ENCODE measurements around the gene KRT15. TPM values are rescaled to one million over a fixed set of nuclear protein-coding genes. Genes with fewer than 3 reads are reported as not detected.

Gene KRT15
- total and polyA plus RNA-seq, 9 of the 15 experiments (the other 6 are each of a cell fraction or from before 2014, with no cell fraction given), result 0.28 to 4.4 (median 0.56) TPM

GRCh38 chr17:41530062-41531048 is 11.7 kb upstream of the KRT15 start (continued):
- TF ChIP-seq ZC3H11A (IDR thresholded peaks at IDR 0.05; ENCODE audit: low read depth, low read length) (no peak), ZNF395 (CRISPR knock-in tag; IDR thresholded peaks at IDR 0.05) (no peak; the same call in 1 of the 2 replicates), DIDO1 (tag; IDR thresholded peaks at IDR 0.05; ENCODE audit: low read depth) (no peak), ZNF316 (IDR thresholded peaks at IDR 0.05) (0 out of 2 replicates have a peak, but pooled peaks have one; percentile 5), ZNF133 (CRISPR knock-in tag; IDR thresholded peaks at IDR 0.05) (0 out of 2 replicates have a peak, but pooled peaks have one; percentile 9), HMGXB4 (CRISPR knock-in tag; IDR thresholded peaks at IDR 0.05) (no peak), ATF6 (CRISPR knock-in tag; IDR thresholded peaks at IDR 0.05) (no peak), PTTG1 (tag; IDR thresholded peaks at IDR 0.05; ENCODE audit: low read depth) (0 out of 2 replicates have a peak, but pooled peaks have one; percentile 17), HMBOX1 (IDR thresholded peaks at IDR 0.05) (peak; percentile 92), CBX5 (IDR thresholded peaks at IDR 0.05; ENCODE audit: borderline replicate concordance, low read depth) (no peak), TEAD2 (tag; IDR thresholded peaks at IDR 0.05) (no peak), ZNF766 (CRISPR knock-in tag; conservative IDR thresholded peaks at IDR 0.05) (peak; percentile 57), ZNF511 (CRISPR knock-in tag; IDR thresholded peaks at IDR 0.05) (no peak), ZFP36 (IDR thresholded peaks at IDR 0.05; ENCODE audit: low read depth, low read length, partially characterized antibody) (no peak), KHSRP (IDR thresholded peaks at IDR 0.05) (no peak), ZNF586 (CRISPR knock-in tag; conservative IDR thresholded peaks at IDR 0.05) (no peak), ZBTB2 (IDR thresholded peaks at IDR 0.05) (peak; percentile 54)
